K562 (cell line): Measurements from ENCODE around the gene GRIPAP1. TPM values are rescaled to one million over a fixed set of nuclear protein-coding genes. Genes with fewer than 3 reads are reported as not detected.

Experiments
- ATF1 ChIP-seq, 2 experiments: fragments of 450-650 bp in 1 of 2; IDR thresholded peaks; 2 replicates each; pipeline ENCODE4 v1.6.1; 2016; ENCODE audit warnings: missing compliant biosample characterization in 1 of 2, missing genetic modification characterization in 1 of 2
- CAMTA2 ChIP-seq: fragments of 250-450 bp; sonication (Bioruptor Pico); conservative IDR thresholded peaks from 2 replicates; pipeline ENCODE4 v1.5.1; 2022
- CBFA2T2 ChIP-seq: fragments of 450-650 bp; conservative IDR thresholded peaks from 2 replicates; pipeline ENCODE4 v1.6.1; 2017; ENCODE audit warnings: mild to moderate bottlenecking
- CBFA2T3 ChIP-seq: fragments of 450-650 bp; IDR thresholded peaks from 2 replicates; pipeline ENCODE4 v1.6.1; 2017
- EP300 ChIP-seq: IDR thresholded peaks from 2 replicates; pipeline ENCODE4 v1.6.1; 2012; ENCODE audit warnings: low read length, improper control_type of control experiment
- EP400 ChIP-seq: fragments of 450-650 bp; IDR thresholded peaks from 2 replicates; pipeline ENCODE4 v1.6.1; 2017; ENCODE audit warnings: antibody characterized with exemption, mild to moderate bottlenecking, moderate library complexity
- ESRRB ChIP-seq: fragments of 250-450 bp; sonication (Bioruptor Pico); IDR thresholded peaks from 2 replicates; pipeline ENCODE4 v1.5.0; 2020; ENCODE audit warnings: mild to moderate bottlenecking, moderate library complexity, borderline replicate concordance
- GABPB2 ChIP-seq: fragments of 250-450 bp; sonication (Bioruptor Pico); conservative IDR thresholded peaks from 2 replicates; pipeline ENCODE4 v1.5.1; 2021; ENCODE audit warnings: mild to moderate bottlenecking
- L3MBTL2 ChIP-seq: fragments of 450-650 bp; IDR thresholded peaks from 2 replicates; pipeline ENCODE4 v1.6.1; 2016; ENCODE audit warnings: mild to moderate bottlenecking, moderate library complexity
- RBFOX2 ChIP-seq: fragments of 200-400 bp; formaldehyde crosslinking; IDR thresholded peaks from 2 replicates; pipeline ENCODE4 v1.6.1; 2017; ENCODE audit warnings: low read depth, mild to moderate bottlenecking, low read length, moderate library complexity
- SMARCA4 ChIP-seq: fragments of 450-650 bp; IDR thresholded peaks from 2 replicates; pipeline ENCODE4 v1.6.1; 2016
- SOX6 ChIP-seq: fragments of 450-650 bp; IDR thresholded peaks from 2 replicates; pipeline ENCODE4 v1.6.1; 2014; ENCODE audit warnings: mild to moderate bottlenecking
- TCF3 ChIP-seq: sonication (generic); formaldehyde crosslinking; IDR thresholded peaks from 2 replicates; pipeline ENCODE4 v1.4.0; 2020; ENCODE audit warnings: mild to moderate bottlenecking, missing genetic modification reagents
- WHSC1 ChIP-seq: IDR thresholded peaks from one replicate; pipeline ENCODE4 v1.6.1; 2012; ENCODE audit warnings: low read length, control low read depth, inconsistent platforms
- ZNF232 ChIP-seq: sonication (generic); formaldehyde crosslinking; IDR thresholded peaks from 2 replicates; pipeline ENCODE4 v1.8.0; 2022; ENCODE audit warnings: mild to moderate bottlenecking, missing genetic modification reagents
- ZNF408 ChIP-seq: fragments of 250-450 bp; sonication (Bioruptor Pico); IDR thresholded peaks from 2 replicates; pipeline ENCODE4 v1.4.0; 2020; ENCODE audit warnings: low read depth, mild to moderate bottlenecking, moderate library complexity
- ZNF764 ChIP-seq: fragments of 250-450 bp; sonication (Bioruptor Pico); IDR thresholded peaks from 2 replicates; pipeline ENCODE4 v1.4.0; 2020; ENCODE audit warnings: low read depth, mild to moderate bottlenecking, moderate library complexity
- ZNF77 ChIP-seq: fragments of 250-450 bp; sonication (Bioruptor Pico); IDR thresholded peaks from 2 replicates; pipeline ENCODE4 v1.5.0; 2020
- polyA plus RNA-seq, 8 experiments: library from polyadenylated mRNA; depleted of rRNA in 4 of 8; stranded (reverse) in 5 of 8; unstranded in 3 of 8; fragments of >200 nt; fragmentation: Nextera tagmentation in 2 of 8; fragmentation: Illumina TruSeq in 1 of 8; extraction: Ambion mirVana in 2 of 8; extraction: Trizol in 1 of 8; gene quantifications; 2 replicates each; pipeline versions ENCODE4 v1.2.1 to v1.2.3, GENCODE V29; 2011 to 2014; ENCODE audit warnings: inconsistent platforms in 1 of 8, missing spikeins in 1 of 8
- total RNA-seq, 7 experiments: library from RNA; depleted of rRNA in 6 of 7; stranded (reverse); fragments of >200 nt in 6 of 7; fragmentation: Illumina TruSeq in 2 of 7; extraction: Trizol in 2 of 7; gene quantifications; 2 replicates each; pipeline versions ENCODE4 v1.2.1 to v1.2.3, GENCODE V29; 2011 to 2021; ENCODE audit warnings: low replicate concordance in 1 of 7
- TF ChIP-seq, protein P1 (sequence below), 2 experiments: fragments of 200-800 bp in 1 of 2; sonication (Bioruptor generic) in 1 of 2; sonication (generic) in 1 of 2; formaldehyde crosslinking in 1 of 2; IDR thresholded peaks in 1 of 2; conservative IDR thresholded peaks in 1 of 2; 2 replicates each; pipeline versions ENCODE4 v1.5.0 to v1.6.1; 2016 to 2020; ENCODE audit warnings: missing compliant biosample characterization in 1 of 2, missing genetic modification characterization in 1 of 2, missing genetic modification reagents in 1 of 2
- TF ChIP-seq, protein P2 (sequence below): sonication (generic); formaldehyde crosslinking; IDR thresholded peaks from 2 replicates; pipeline ENCODE4 v1.8.1; 2023; ENCODE audit warnings: mild to moderate bottlenecking, missing genetic modification reagents

GRIPAP1 gene
- total and polyA plus RNA-seq, 9 of the 15 experiments (the other 6 are each of a cell fraction or from before 2014, with no cell fraction given) = 4.1 to 41.6 (median 24.0) TPM

DNA sequence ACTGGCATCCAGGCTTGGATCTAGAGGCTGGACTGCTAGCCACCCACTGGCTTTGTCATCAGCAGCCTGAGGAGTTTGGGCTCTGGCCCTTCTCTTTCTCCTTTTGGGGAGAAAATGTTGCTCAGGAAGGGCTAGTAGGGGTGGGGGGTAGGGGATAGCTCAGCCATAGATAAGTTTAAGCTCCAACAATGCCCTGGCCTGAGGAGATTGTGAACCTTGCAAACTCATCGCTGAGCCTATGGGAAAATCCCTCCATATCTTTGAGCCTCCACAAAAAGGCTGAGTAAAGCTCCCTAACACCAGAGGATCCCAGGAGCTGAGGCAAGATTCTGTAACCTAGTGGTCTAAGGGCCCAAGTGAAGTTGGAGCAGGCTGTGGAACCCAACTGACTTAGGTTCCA is 53.5 kb downstream of the GRIPAP1 start (continued):
- TF ChIP-seq, protein P1, sequence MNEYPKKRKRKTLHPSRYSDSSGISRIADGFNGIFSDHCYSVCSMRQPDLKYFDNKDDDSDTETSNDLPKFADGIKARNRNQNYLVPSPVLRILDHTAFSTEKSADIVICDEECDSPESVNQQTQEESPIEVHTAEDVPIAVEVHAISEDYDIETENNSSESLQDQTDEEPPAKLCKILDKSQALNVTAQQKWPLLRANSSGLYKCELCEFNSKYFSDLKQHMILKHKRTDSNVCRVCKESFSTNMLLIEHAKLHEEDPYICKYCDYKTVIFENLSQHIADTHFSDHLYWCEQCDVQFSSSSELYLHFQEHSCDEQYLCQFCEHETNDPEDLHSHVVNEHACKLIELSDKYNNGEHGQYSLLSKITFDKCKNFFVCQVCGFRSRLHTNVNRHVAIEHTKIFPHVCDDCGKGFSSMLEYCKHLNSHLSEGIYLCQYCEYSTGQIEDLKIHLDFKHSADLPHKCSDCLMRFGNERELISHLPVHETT (CRISPR knock-in tag; conservative IDR thresholded peaks at IDR 0.05 in 1 of 2, IDR thresholded peaks at IDR 0.05 in 1 of 2) = 0 out of 4 replicates have a peak, but pooled peaks of 1 of the 2 experiments have one; percentile 18
- TF ChIP-seq L3MBTL2 = no peak
- TF ChIP-seq ATF1 (CRISPR knock-in tag; IDR thresholded peaks at IDR 0.05) = no peak
- TF ChIP-seq ATF1 (tag; IDR thresholded peaks at IDR 0.05) = no peak
- TF ChIP-seq ZNF77 (CRISPR knock-in tag) = no peak
- TF ChIP-seq, protein P2, sequence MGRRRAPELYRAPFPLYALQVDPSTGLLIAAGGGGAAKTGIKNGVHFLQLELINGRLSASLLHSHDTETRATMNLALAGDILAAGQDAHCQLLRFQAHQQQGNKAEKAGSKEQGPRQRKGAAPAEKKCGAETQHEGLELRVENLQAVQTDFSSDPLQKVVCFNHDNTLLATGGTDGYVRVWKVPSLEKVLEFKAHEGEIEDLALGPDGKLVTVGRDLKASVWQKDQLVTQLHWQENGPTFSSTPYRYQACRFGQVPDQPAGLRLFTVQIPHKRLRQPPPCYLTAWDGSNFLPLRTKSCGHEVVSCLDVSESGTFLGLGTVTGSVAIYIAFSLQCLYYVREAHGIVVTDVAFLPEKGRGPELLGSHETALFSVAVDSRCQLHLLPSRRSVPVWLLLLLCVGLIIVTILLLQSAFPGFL (CRISPR knock-in tag) = no peak
- TF ChIP-seq SOX6 = no peak
- TF ChIP-seq EP300 = 0 out of 2 replicates have a peak, but pooled peaks have one; percentile 16
- 0 out of 2 replicates have a peak, but pooled peaks have one; percentile 24 for TF ChIP-seq SMARCA4
- no peak for TF ChIP-seq WHSC1
- TF ChIP-seq CAMTA2 (CRISPR knock-in tag) = no peak
- TF ChIP-seq ESRRB (CRISPR knock-in tag) = no peak
- no peak for TF ChIP-seq RBFOX2
- peak; percentile 58 for TF ChIP-seq TCF3 (CRISPR knock-in tag)
- TF ChIP-seq ZNF764 (CRISPR knock-in tag) = no peak
- peak; percentile 51 for TF ChIP-seq CBFA2T3
- TF ChIP-seq ZNF232 (CRISPR knock-in tag) = no peak
- peak; percentile 13; the same call in 1 of the 2 replicates for TF ChIP-seq CBFA2T2
- TF ChIP-seq GABPB2 = no peak
- no peak for TF ChIP-seq ZNF408 (CRISPR knock-in tag)
- no peak for TF ChIP-seq EP400
- TF ChIP-seq, all 486 proteins: peak for 8
